ENCODE measurements around the gene GOSR2. TPM values are rescaled to one million over a fixed set of nuclear protein-coding genes. Genes with fewer than 3 reads are reported as not detected.

Gene GOSR2
- total and polyA plus RNA-seq, 9 of the 15 experiments (the other 6 are each of a cell fraction or from before 2014, with no cell fraction given): 32.7 to 96.3 (median 48.9) TPM

DNA sequence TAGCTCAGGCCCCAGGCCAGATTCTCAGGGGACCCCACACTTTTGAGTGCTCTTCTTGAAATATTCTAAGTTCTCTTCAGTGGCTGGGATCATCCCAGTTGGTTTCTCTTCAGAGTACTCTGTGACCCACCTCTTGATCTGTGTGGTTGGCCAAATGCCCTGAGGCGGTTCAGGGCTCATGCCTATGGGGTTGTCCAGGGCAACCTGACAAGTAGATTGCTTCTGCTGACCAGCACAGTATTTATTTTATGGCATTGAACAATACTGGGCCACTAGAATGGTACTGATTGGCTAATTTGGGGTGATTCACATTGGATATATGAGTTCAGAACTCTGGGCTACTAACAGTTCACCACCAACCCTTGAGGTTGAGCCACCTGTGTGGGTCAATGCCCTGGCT lies 7.4 kb upstream of the GOSR2 start (continued):
- TF ChIP-seq NR1H2 (CRISPR knock-in tag; IDR thresholded peaks at IDR 0.05) (no peak), CCAR2 (IDR thresholded peaks at IDR 0.05; ENCODE audit: low read depth, low read length) (no peak), HDAC8 (tag; IDR thresholded peaks at IDR 0.05) (no peak)
- TF ChIP-seq, protein P1, sequence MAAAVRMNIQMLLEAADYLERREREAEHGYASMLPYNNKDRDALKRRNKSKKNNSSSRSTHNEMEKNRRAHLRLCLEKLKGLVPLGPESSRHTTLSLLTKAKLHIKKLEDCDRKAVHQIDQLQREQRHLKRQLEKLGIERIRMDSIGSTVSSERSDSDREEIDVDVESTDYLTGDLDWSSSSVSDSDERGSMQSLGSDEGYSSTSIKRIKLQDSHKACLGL (CRISPR knock-in tag; IDR thresholded peaks at IDR 0.05; ENCODE audit: borderline replicate concordance, poor library complexity, severe bottlenecking): no peak

DNA sequence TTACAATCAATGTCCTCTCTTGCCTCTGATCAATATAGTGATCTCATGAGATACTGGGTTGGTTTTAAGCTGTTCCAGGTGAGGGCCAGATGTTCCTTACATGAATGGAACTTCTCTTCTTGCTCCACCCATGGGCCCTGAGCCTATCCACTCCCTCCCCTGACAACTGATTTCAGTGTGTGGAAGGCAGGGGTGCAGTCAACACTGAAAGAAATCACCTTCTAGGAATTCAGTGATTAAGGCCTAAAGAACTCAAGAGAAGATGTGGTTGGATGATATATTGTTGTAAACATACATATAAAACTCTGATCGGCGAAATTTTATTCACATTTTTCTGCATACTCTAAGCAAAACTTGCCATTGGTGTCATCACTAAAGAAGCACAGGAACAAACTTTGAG lies 6.7 kb upstream of the GOSR2 start:
- no peak overlapping the region for H3K27ac ChIP-seq (ENCODE audit: extremely low read depth, low read depth, low read length)
- POLR2A ChIA-PET: no interaction called here

More for the DNA sequence above, 6.7 kb upstream of the GOSR2 start:
- peaks cover 14 to 19% of the 10 kb centered on the region in 2 experiments; a peak in 3 of 5 replicates for H3K27me3 ChIP-seq (ENCODE audit: control insufficient read depth in 2 of 2, insufficient read depth in 2 of 2, low read length in 2 of 2)
- CTCF ChIA-PET (ENCODE audit: low intra/inter-chr PET ratio): no interaction called here
- WGBS (ENCODE audit: insufficient coverage, low coverage, missing lambda C conversion rate): 11% methylated on average over 2 of the region's 2 CpGs
- ATAC-seq (no peak), FAIRE-seq (peak; percentile 23), DNase-seq (ENCODE audit: extremely low read depth in 1 of 4, low spot score in 3 of 4) (no peak)
- no peaks in the 10 kb centered on the region for H3K9me1 ChIP-seq (ENCODE audit: control insufficient read depth, insufficient read depth, low read length)
- no peak overlapping the region for H3K9ac ChIP-seq (ENCODE audit: insufficient read depth in 1 of 2, low read depth in 2 of 2, low read length in 2 of 2)
- H3K4me1 ChIP-seq (replicated peaks in 1 of 2; ENCODE audit: control insufficient read depth in 2 of 2, insufficient read depth in 2 of 2, low read length in 2 of 2): no peaks in the 10 kb centered on the region; a peak in 1 of 5 replicates
- no peak for TF ChIP-seq POLR2H (tag; IDR thresholded peaks at IDR 0.05; ENCODE audit: low read depth)
- TF ChIP-seq CHD2 (IDR thresholded peaks at IDR 0.05; ENCODE audit: low read depth, low read length): no peak
- TF ChIP-seq KDM2B (CRISPR knock-in tag; IDR thresholded peaks at IDR 0.05): no peak
- TF ChIP-seq ZNF143 (CRISPR knock-in tag; IDR thresholded peaks at IDR 0.05): no peak
- no peak for TF ChIP-seq ZNF224 (CRISPR knock-in tag; IDR thresholded peaks at IDR 0.05)
- TF ChIP-seq, protein P2, sequence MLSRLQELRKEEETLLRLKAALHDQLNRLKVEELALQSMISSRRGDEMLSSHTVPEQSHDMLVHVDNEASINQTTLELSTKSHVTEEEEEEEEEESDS (CRISPR knock-in tag; IDR thresholded peaks at IDR 0.05): no peak
- TF ChIP-seq, protein P3, sequence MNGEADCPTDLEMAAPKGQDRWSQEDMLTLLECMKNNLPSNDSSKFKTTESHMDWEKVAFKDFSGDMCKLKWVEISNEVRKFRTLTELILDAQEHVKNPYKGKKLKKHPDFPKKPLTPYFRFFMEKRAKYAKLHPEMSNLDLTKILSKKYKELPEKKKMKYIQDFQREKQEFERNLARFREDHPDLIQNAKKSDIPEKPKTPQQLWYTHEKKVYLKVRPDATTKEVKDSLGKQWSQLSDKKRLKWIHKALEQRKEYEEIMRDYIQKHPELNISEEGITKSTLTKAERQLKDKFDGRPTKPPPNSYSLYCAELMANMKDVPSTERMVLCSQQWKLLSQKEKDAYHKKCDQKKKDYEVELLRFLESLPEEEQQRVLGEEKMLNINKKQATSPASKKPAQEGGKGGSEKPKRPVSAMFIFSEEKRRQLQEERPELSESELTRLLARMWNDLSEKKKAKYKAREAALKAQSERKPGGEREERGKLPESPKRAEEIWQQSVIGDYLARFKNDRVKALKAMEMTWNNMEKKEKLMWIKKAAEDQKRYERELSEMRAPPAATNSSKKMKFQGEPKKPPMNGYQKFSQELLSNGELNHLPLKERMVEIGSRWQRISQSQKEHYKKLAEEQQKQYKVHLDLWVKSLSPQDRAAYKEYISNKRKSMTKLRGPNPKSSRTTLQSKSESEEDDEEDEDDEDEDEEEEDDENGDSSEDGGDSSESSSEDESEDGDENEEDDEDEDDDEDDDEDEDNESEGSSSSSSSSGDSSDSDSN (IDR thresholded peaks at IDR 0.05; ENCODE audit: borderline replicate concordance in 1 of 2, low read depth in 2 of 2, low read length in 2 of 2): no peak
- no peak for TF ChIP-seq KDM5B (IDR thresholded peaks at IDR 0.05; ENCODE audit: insufficient replicate concordance, low read depth, low read length)
- TF ChIP-seq TOE1 (IDR thresholded peaks at IDR 0.05; ENCODE audit: borderline replicate concordance): no peak
- no peak for TF ChIP-seq TOE1 (CRISPR knock-in tag; IDR thresholded peaks at IDR 0.05; ENCODE audit: borderline replicate concordance, low read depth)
- no peak for TF ChIP-seq LEF1 (IDR thresholded peaks at IDR 0.05)
- no peak overlapping the region for H3K4me2 ChIP-seq (ENCODE audit: insufficient read depth, low read length)
- H2AFZ ChIP-seq (ENCODE audit: low read depth, low read length): no peak overlapping the region
- H3K4me3 ChIP-seq: no peak overlapping the region
- intact Hi-C loops (cut with micrococcal nuclease): no loop called here
- BruUV-seq (replicated peaks): no TSS peak
- no peaks in the 10 kb centered on the region for H3K9me3 ChIP-seq (replicated peaks; ENCODE audit: control insufficient read depth, insufficient read depth, low read depth, low read length)
- no peaks in the 10 kb centered on the region for H3K36me3 ChIP-seq (ENCODE audit: control insufficient read depth, insufficient read depth, low read length)
- in situ Hi-C loops (cut with MboI): no loop called here
- H4K20me1 ChIP-seq (replicated peaks; ENCODE audit: control insufficient read depth, insufficient read depth, low read length): no peaks in the 10 kb centered on the region
- H3K79me2 ChIP-seq (ENCODE audit: control insufficient read depth, insufficient read depth, low read length): no peaks in the 10 kb centered on the region
